K562 (cell line): Measurements from ENCODE around the gene RFX7. TPM values are rescaled to one million over a fixed set of nuclear protein-coding genes. Genes with fewer than 3 reads are reported as not detected.

Source experiments
- DACH1 ChIP-seq: fragments of 450-650 bp; IDR thresholded peaks from 2 replicates; pipeline ENCODE4 v1.6.1; 2018; ENCODE audit not compliant: partially characterized antibody
- EHMT2 ChIP-seq: fragments of 450-650 bp; IDR thresholded peaks from 2 replicates; pipeline ENCODE4 v1.6.1; 2018; ENCODE audit warnings: antibody characterized with exemption
- EP300 ChIP-seq: IDR thresholded peaks from 2 replicates; pipeline ENCODE4 v1.6.1; 2012; ENCODE audit warnings: low read length, improper control_type of control experiment
- FOXK2 ChIP-seq, 2 experiments: fragments of 450-650 bp; IDR thresholded peaks in 1 of 2; conservative IDR thresholded peaks in 1 of 2; 2 replicates each; pipeline ENCODE4 v1.6.1; 2016; ENCODE audit warnings: low read depth in 2 of 2, mild to moderate bottlenecking in 1 of 2
- HES1 ChIP-seq: fragments of 450-650 bp; IDR thresholded peaks from 2 replicates; pipeline ENCODE4 v1.6.1; 2016; ENCODE audit warnings: low read depth, mild to moderate bottlenecking, moderate library complexity
- HLTF ChIP-seq: fragments of 450-650 bp; IDR thresholded peaks from 2 replicates; pipeline ENCODE4 v1.6.1; 2016
- LCOR ChIP-seq: sonication (generic); formaldehyde crosslinking; IDR thresholded peaks from 2 replicates; pipeline ENCODE4 v1.8.0; 2022; ENCODE audit warnings: mild to moderate bottlenecking, missing genetic modification reagents
- MYC ChIP-seq, 2 experiments: fragments of 250-450 bp in 1 of 2; sonication (Bioruptor Pico) in 1 of 2; IDR thresholded peaks; 2 replicates each; pipeline versions ENCODE4 v1.5.1 to v1.6.1; 2012 to 2021; ENCODE audit warnings: low read depth in 2 of 2, borderline replicate concordance in 1 of 2, improper control_type of control experiment in 1 of 2, low read length in 1 of 2, mild to moderate bottlenecking in 1 of 2, moderate library complexity in 1 of 2
- NBN ChIP-seq: fragments of 450-650 bp; IDR thresholded peaks from 2 replicates; pipeline ENCODE4 v1.6.1; 2016; ENCODE audit warnings: low read depth, mild to moderate bottlenecking
- NCOA2 ChIP-seq, 2 experiments: fragments of 450-650 bp; IDR thresholded peaks; 2 replicates each; pipeline ENCODE4 v1.6.1; 2018; ENCODE audit warnings: mild to moderate bottlenecking in 2 of 2, moderate library complexity in 1 of 2; ENCODE audit not compliant: partially characterized antibody in 2 of 2
- SOX6 ChIP-seq: fragments of 450-650 bp; IDR thresholded peaks from 2 replicates; pipeline ENCODE4 v1.6.1; 2014; ENCODE audit warnings: mild to moderate bottlenecking
- TAL1 ChIP-seq: fragments of 450-650 bp; IDR thresholded peaks from 2 replicates; pipeline ENCODE4 v1.6.1; 2016; ENCODE audit warnings: mild to moderate bottlenecking
- ZNF316 ChIP-seq: fragments of 450-650 bp; IDR thresholded peaks from 2 replicates; pipeline ENCODE4 v1.6.1; 2016
- ZZZ3 ChIP-seq: fragments of 450-650 bp; IDR thresholded peaks from 2 replicates; pipeline ENCODE4 v1.6.1; 2016; ENCODE audit warnings: antibody characterized with exemption, mild to moderate bottlenecking, moderate library complexity
- polyA plus RNA-seq, 8 experiments: library from polyadenylated mRNA; depleted of rRNA in 4 of 8; stranded (reverse) in 5 of 8; unstranded in 3 of 8; fragments of >200 nt; fragmentation: Nextera tagmentation in 2 of 8; fragmentation: Illumina TruSeq in 1 of 8; extraction: Ambion mirVana in 2 of 8; extraction: Trizol in 1 of 8; gene quantifications; 2 replicates each; pipeline versions ENCODE4 v1.2.1 to v1.2.3, GENCODE V29; 2011 to 2014; ENCODE audit warnings: inconsistent platforms in 1 of 8, missing spikeins in 1 of 8
- total RNA-seq, 7 experiments: library from RNA; depleted of rRNA in 6 of 7; stranded (reverse); fragments of >200 nt in 6 of 7; fragmentation: Illumina TruSeq in 2 of 7; extraction: Trizol in 2 of 7; gene quantifications; 2 replicates each; pipeline versions ENCODE4 v1.2.1 to v1.2.3, GENCODE V29; 2011 to 2021; ENCODE audit warnings: low replicate concordance in 1 of 7
- TF ChIP-seq, protein P1 (sequence below): fragments of 450-650 bp; IDR thresholded peaks from 2 replicates; pipeline ENCODE4 v1.6.1; 2016

Gene RFX7
- total and polyA plus RNA-seq, 9 of the 15 experiments (the other 6 are each of a cell fraction or from before 2014, with no cell fraction given): 2.4 to 17.9 (median 6.3) TPM

DNA sequence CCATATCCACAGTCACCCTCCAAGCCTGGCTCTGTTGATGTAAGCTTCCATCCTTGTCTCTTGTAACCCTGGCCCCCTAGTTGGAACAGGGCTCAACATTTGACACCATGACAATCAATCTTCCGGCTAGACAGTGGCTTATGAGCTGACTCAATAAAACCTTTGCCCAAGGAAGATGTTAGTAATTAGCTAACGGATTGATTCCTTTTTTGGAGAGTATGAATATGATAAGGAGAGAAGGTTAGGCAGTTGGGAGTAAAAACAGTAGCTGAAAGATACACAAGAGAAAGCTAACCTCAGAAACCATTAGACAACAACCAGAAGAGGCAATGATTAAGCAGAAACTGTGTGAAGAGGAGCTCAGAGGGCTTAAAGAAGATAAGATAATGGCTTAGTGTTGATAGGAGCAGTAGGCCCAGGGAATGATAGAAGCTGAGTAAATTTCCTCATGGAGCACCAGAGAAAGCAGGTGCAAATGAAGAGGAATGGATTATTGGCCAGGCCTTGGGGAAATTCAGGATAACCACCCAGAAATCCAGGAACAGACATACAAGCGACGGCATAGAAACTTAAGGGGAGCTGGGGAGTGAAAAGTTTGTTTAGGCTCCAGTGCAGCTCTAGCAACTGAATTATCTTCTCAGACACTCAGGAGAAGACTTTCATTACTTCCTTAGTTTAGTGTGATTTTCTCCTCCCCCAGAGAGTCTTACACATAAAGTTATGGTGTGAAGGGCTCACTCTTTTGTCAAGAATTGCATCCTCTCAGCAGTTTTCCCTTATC is 7.8 kb upstream of the RFX7 start (continued):
- TF ChIP-seq, protein P1, sequence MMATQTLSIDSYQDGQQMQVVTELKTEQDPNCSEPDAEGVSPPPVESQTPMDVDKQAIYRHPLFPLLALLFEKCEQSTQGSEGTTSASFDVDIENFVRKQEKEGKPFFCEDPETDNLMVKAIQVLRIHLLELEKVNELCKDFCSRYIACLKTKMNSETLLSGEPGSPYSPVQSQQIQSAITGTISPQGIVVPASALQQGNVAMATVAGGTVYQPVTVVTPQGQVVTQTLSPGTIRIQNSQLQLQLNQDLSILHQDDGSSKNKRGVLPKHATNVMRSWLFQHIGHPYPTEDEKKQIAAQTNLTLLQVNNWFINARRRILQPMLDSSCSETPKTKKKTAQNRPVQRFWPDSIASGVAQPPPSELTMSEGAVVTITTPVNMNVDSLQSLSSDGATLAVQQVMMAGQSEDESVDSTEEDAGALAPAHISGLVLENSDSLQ: peak; percentile 92
- TF ChIP-seq DACH1 (peak; percentile 77), HES1 (peak; percentile 75), ZZZ3 (no peak), LCOR (CRISPR knock-in tag) (peak; percentile 59; the same call in 1 of the 2 replicates), EHMT2 (peak; percentile 68; the same call in 1 of the 2 replicates), EP300 (peak; percentile 88), HLTF (peak; percentile 13; the same call in 1 of the 2 replicates), SOX6 (peak; percentile 90), FOXK2 (conservative IDR thresholded peaks at IDR 0.05 in 1 of 2, IDR thresholded peaks at IDR 0.05 in 1 of 2; ENCODE audit: low read depth in 2 of 2) (peak; percentile 89), NCOA2 (IDR thresholded peaks at IDR 0.05; ENCODE audit: partially characterized antibody in 2 of 2) (no peak), ZNF316 (peak; percentile 93), MYC (IDR thresholded peaks at IDR 0.05; ENCODE audit: low read depth, low read length) (peak; percentile 13; the same call in 1 of the 2 replicates), MYC (CRISPR knock-in tag; IDR thresholded peaks at IDR 0.05; ENCODE audit: borderline replicate concordance, low read depth) (no peak), TAL1 (peak; percentile 62), NBN (peak; percentile 76)
